WTC11 (cell line): ENCODE data around the gene C1QTNF6.

Experiments used
- ATF3 ChIP-seq: sonication (generic); formaldehyde crosslinking; conservative IDR thresholded peaks from 2 replicates; pipeline ENCODE4 v1.8.1; 2022; ENCODE audit warnings: mild to moderate bottlenecking, missing genetic modification reagents
- CREB1 ChIP-seq: sonication (generic); formaldehyde crosslinking; IDR thresholded peaks from 2 replicates; pipeline ENCODE4 v1.8.0; 2023; ENCODE audit warnings: mild to moderate bottlenecking, missing genetic modification reagents
- CTCF ChIP-seq: fragments of 200-600 bp; IDR thresholded peaks from 2 replicates; pipeline ENCODE4 v1.8.0; 2022; ENCODE audit warnings: antibody characterized with exemption
- E2F1 ChIP-seq: sonication (generic); formaldehyde crosslinking; IDR thresholded peaks from 2 replicates; pipeline ENCODE4 v1.8.0; 2022; ENCODE audit warnings: mild to moderate bottlenecking, missing genetic modification reagents
- GABPB1 ChIP-seq: sonication (generic); formaldehyde crosslinking; IDR thresholded peaks from 2 replicates; pipeline ENCODE4 v1.8.1; 2023; ENCODE audit warnings: mild to moderate bottlenecking, missing genetic modification reagents
- MAX ChIP-seq: sonication (generic); formaldehyde crosslinking; IDR thresholded peaks from 2 replicates; pipeline ENCODE4 v1.8.0; 2022; ENCODE audit warnings: mild to moderate bottlenecking, missing genetic modification reagents
- NR1H2 ChIP-seq: sonication (generic); formaldehyde crosslinking; IDR thresholded peaks from 2 replicates; pipeline ENCODE4 v1.9.0; 2021; ENCODE audit warnings: mild to moderate bottlenecking, moderate library complexity, missing genetic modification reagents
- RELA ChIP-seq: sonication (generic); formaldehyde crosslinking; IDR thresholded peaks from 2 replicates; pipeline ENCODE4 v1.8.1; 2022; ENCODE audit warnings: missing genetic modification reagents, mild to moderate bottlenecking, borderline replicate concordance
- SP1 ChIP-seq: sonication (generic); formaldehyde crosslinking; conservative IDR thresholded peaks from 2 replicates; pipeline ENCODE4 v1.8.1; 2022; ENCODE audit warnings: missing genetic modification reagents
- ZNF121 ChIP-seq: sonication (generic); formaldehyde crosslinking; IDR thresholded peaks from 2 replicates; pipeline ENCODE4 v1.8.0; 2023; ENCODE audit warnings: missing genetic modification reagents
- ZNF232 ChIP-seq: sonication (generic); formaldehyde crosslinking; IDR thresholded peaks from 2 replicates; pipeline ENCODE4 v1.8.0; 2022; ENCODE audit warnings: mild to moderate bottlenecking, missing genetic modification reagents
- ZNF263 ChIP-seq: sonication (generic); formaldehyde crosslinking; IDR thresholded peaks from 2 replicates; pipeline ENCODE4 v1.8.1; 2022; ENCODE audit warnings: low read depth, mild to moderate bottlenecking, moderate library complexity, missing genetic modification reagents
- ZNF317 ChIP-seq: sonication (generic); formaldehyde crosslinking; IDR thresholded peaks from 2 replicates; pipeline ENCODE4 v1.8.1; 2023; ENCODE audit warnings: low read depth, mild to moderate bottlenecking, moderate library complexity, missing genetic modification reagents, borderline replicate concordance

- TF ChIP-seq CTCF (no peak), GABPB1 (CRISPR knock-in tag) (no peak), ZNF121 (CRISPR knock-in tag) (no peak), SP1 (CRISPR knock-in tag) (no peak), MAX (CRISPR knock-in tag) (no peak), CREB1 (CRISPR knock-in tag) (no peak), RELA (CRISPR knock-in tag) (no peak), ZNF317 (CRISPR knock-in tag) (no peak), ATF3 (no peak), E2F1 (no peak), ZNF263 (CRISPR knock-in tag) (no peak), ZNF232 (no peak), NR1H2 (no peak)
Measured at GRCh38 chr22:37224757-37225420, 36.8 kb upstream of the C1QTNF6 start.
